Thoracic aorta (tissue), 2 donors: Measurements from ENCODE around the gene KIFC3. TPM values are rescaled to one million over a fixed set of nuclear protein-coding genes. Genes with fewer than 3 reads are reported as not detected.
A peak's percentile ranks its signal among the peaks of the same experiment; 100 is the strongest.
"Not testable (repeated sequence)": the region's sequence is repeated elsewhere in the genome, so short reads cannot be mapped to it uniquely, and the experiment has no call there.

Source experiments
- ATAC-seq: fragments of 150-250 bp; one replicate; pipeline ENCODE4 v1.8.0; 2017; ENCODE audit warnings: low read depth; ENCODE audit not compliant: insufficient number of reproducible peaks, low FRiP score
- DNase-seq: peaks from one replicate; pipeline ENCODE4 v3.0.0-alpha.2; 2020; ENCODE audit warnings: low spot score
- H3K27ac ChIP-seq, 2 donors: fragments of 200-600 bp; sonication (generic); 1 replicate in 1 of 2; 2 replicates in 1 of 2; pipeline ENCODE4 v1.5.1; 2016; ENCODE audit warnings: mild to moderate bottlenecking in 2 of 2, moderate library complexity in 2 of 2
- H3K27me3 ChIP-seq: fragments of 200-600 bp; sonication (generic); replicated peaks from 2 replicates; pipeline ENCODE4 v1.6.0; 2016; ENCODE audit warnings: mild to moderate bottlenecking; ENCODE audit not compliant: insufficient read depth
- H3K36me3 ChIP-seq: fragments of 200-600 bp; sonication (generic); one replicate; pipeline ENCODE4 v1.5.1; 2016
- H3K4me1 ChIP-seq, 2 donors: fragments of 200-600 bp; sonication (generic); 1 replicate in 1 of 2; 2 replicates in 1 of 2; pipeline versions ENCODE4 v1.5.1 to v1.6.0; 2016; ENCODE audit warnings: low read depth in 2 of 2, mild to moderate bottlenecking in 1 of 2; ENCODE audit not compliant: control insufficient read depth in 1 of 2
- H3K4me3 ChIP-seq: fragments of 200-600 bp; sonication (generic); 2 replicates; pipeline ENCODE4 v1.5.1; 2016; ENCODE audit warnings: mild to moderate bottlenecking
- H3K9me3 ChIP-seq: fragments of 200-600 bp; sonication (generic); 2 replicates; pipeline ENCODE4 v1.5.1; 2016
- total RNA-seq, 2 donors: library from RNA; depleted of rRNA; stranded (reverse); fragments of >200 nt; gene quantifications; one replicate each; pipeline versions ENCODE4 v1.1.0 to v1.2.3, GENCODE V29; 2016
- TF ChIP-seq, protein P1 (sequence below): fragments of 200-600 bp; sonication (generic); IDR thresholded peaks from one replicate; pipeline ENCODE4 v1.5.1; 2019; ENCODE audit warnings: antibody characterized with exemption

Gene KIFC3
- total RNA-seq, 2 donors from 2014 or later: 109 to 123 TPM

DNA sequence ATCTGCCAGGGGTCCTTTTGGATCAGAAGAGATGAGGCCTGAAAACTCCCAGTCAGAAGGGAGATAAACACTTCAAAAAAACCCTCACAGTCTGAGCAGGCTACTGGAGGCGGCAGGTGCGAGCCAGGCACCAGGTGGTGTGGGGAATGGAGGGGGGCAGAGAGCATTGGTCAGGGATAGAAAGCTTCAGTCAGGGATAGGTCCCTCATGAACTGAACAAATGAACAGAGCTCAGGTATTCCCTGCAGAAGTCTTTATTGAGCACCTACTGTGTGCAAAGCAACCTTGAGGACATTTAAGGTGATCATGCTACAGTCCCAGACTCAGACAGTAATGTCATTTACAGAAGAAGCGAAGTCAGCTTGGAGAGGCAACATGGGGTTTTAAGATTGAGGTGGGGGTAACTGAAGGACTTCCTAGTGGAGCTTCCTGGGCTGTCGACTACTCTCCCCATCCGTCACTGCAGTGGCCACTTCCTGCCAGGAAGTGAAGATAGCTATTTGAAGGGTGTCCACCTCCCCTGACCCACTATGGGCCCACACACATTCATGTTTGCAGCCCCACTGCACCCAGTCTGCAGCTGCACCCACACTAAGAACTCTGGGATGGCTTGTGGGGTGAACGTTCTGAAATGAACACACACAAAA is 3.2 kb downstream of the KIFC3 start:
- no peak for ATAC-seq
- Histone ChIP-seq H3K27me3 (no peaks in the 10 kb centered on the region), H3K9me3 (no peaks in the 10 kb centered on the region), H3K36me3 (peaks cover 12% of the 10 kb centered on the region), H3K4me3 (peak overlapping the region; percentile 87), H3K4me1 (peaks cover 29 to 49% of the 10 kb centered on the region in 2 donors), H3K27ac (no peak overlapping the region)
- TF ChIP-seq, protein P1, sequence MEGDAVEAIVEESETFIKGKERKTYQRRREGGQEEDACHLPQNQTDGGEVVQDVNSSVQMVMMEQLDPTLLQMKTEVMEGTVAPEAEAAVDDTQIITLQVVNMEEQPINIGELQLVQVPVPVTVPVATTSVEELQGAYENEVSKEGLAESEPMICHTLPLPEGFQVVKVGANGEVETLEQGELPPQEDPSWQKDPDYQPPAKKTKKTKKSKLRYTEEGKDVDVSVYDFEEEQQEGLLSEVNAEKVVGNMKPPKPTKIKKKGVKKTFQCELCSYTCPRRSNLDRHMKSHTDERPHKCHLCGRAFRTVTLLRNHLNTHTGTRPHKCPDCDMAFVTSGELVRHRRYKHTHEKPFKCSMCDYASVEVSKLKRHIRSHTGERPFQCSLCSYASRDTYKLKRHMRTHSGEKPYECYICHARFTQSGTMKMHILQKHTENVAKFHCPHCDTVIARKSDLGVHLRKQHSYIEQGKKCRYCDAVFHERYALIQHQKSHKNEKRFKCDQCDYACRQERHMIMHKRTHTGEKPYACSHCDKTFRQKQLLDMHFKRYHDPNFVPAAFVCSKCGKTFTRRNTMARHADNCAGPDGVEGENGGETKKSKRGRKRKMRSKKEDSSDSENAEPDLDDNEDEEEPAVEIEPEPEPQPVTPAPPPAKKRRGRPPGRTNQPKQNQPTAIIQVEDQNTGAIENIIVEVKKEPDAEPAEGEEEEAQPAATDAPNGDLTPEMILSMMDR: no peak
- no peak for DNase-seq

DNA sequence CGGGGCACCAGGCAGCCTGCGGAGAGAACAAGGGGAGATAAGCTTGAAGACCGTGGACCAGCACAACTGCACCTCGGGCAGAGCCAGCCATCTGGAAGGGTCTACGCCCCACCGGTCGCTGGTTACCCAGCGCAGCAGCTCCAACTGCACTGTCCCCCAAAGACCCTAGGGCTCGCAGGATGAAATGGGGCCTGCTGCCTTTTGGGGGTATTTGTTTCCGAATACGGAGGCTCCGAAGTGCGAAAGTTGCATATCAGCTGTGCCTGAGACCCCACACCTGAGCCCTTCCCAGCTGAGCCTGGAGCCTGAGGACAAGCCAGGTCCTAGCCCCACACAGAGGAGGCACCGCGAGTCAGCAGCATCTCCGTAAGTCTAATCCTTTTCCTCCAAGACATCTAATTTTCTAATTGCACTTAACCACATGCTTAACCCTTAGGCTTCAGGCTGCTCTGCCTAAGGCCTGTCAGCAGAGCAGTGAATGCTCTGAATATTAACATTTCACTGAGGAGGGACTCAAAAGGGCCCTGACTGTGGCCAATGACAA is 4.0 kb downstream of the KIFC3 start:
- ATAC-seq: no peak
- TF ChIP-seq, protein P1: no peak
- Histone ChIP-seq H3K9me3 (no peaks in the 10 kb centered on the region), H3K4me3 (no peak overlapping the region), H3K27ac (no peak overlapping the region), H3K27me3 (no peaks in the 10 kb centered on the region), H3K36me3 (peaks cover 16% of the 10 kb centered on the region), H3K4me1 (peaks cover 24 to 44% of the 10 kb centered on the region in 2 donors)
- no peak for DNase-seq

DNA sequence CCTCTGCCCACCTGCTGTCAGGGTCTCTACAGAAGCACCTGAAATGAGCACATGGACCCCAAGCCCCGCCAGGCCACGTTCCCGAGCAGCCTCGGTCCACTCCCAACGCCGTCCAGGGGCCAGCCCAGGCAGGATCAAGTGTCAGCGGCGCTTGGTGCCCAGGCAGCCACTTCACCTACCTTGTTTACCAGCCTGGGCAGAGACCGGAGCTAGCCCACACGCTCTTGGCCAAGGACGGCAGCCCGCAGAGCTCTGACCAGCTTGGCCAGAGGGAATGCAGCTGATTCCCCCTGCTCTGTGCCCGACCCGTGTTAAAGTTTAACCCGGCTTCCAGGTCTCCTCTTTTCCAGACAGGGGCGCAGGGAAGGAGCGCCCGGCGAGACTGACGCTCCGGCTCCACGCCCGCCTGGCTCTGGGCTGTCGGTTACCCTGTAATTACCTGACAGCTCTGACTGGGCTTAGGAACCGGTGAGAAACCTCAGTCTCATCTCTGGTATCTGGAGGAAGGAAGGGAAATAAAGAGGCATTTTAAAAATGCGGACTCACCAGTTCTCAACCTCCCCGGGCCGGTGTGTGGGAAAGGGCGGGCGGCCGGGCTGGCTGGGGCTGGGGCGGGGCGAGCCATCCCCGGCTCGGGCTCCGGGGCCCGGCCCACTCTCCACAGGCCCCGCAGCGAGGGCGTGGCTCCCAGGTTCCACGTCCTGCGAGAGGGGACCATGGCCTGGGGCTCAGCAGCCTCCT is 4.6 kb downstream of the KIFC3 start:
- no peak for ATAC-seq
- TF ChIP-seq, protein P1: no peak
- no peak overlapping the region for H3K27ac ChIP-seq

DNA sequence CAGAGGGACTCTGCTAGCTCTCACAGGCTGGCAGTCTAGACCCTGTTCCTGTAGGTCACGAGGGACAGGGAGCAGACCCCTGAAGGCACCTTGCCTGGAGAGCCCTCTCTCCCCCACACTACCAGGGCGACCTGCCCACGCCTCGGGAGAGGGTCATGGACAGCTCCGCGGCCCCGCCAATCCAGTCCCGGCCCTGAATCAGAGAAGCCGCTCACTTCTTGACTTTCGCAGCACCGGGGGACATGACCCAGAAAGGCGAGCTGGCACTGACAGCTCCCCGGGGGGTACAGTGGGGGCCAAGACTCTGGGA is 5.1 kb downstream of the KIFC3 start:
- DNase-seq (no peak), ATAC-seq (no peak)
- Histone ChIP-seq H3K4me1 (peaks cover 19 to 34% of the 10 kb centered on the region in 2 donors), H3K9me3 (no peaks in the 10 kb centered on the region), H3K27ac (no peak overlapping the region), H3K27me3 (no peaks in the 10 kb centered on the region), H3K36me3 (peaks cover 18% of the 10 kb centered on the region), H3K4me3 (no peak overlapping the region)
- TF ChIP-seq, protein P1: no peak

More for the DNA sequence above, 4.6 kb downstream of the KIFC3 start:
- Histone ChIP-seq H3K4me1 (peaks cover 20 to 37% of the 10 kb centered on the region in 2 donors), H3K4me3 (no peak overlapping the region), H3K9me3 (no peaks in the 10 kb centered on the region), H3K36me3 (peaks cover 16% of the 10 kb centered on the region), H3K27me3 (no peaks in the 10 kb centered on the region)
- DNase-seq: no peak

DNA sequence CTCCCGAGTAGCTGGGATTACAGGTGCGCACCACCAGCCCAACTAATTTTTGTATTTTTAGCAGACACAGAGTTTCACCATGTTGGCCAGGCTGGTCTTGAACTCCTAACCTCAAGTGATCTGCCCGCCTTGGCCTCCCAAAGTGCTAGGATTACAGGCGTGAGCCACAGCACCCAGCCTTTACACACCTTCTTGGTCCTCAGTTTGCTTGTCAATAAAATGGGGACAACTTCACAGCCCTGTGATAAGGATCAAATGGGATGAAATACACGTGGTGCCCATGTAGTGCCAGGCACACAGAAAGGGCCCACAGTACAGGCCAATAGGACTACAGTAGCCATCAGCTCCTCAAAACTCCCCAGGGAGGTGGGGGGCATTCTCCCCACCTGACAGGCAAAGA is 6.3 kb downstream of the KIFC3 start:
- H3K4me1 ChIP-seq: peaks cover 16 to 26% of the 10 kb centered on the region in 2 donors
- H3K9me3 ChIP-seq, DNase-seq, H3K27me3 ChIP-seq, ATAC-seq, H3K4me3 ChIP-seq, H3K27ac ChIP-seq: not testable (repeated sequence)
- peaks cover 19% of the 10 kb centered on the region for H3K36me3 ChIP-seq
